ENCODE results near the gene TOR1AIP2.

GRCh38 chr1:179856296-179856695, 21.3 kb downstream of the TOR1AIP2 start:
- no peak for TF ChIP-seq CTCF (conservative IDR thresholded peaks at IDR 0.05; ENCODE audit: low read depth, low read length)
- TF ChIP-seq EZH2 (IDR thresholded peaks at IDR 0.05; ENCODE audit: borderline replicate concordance, low read depth, low read length, poor library complexity, severe bottlenecking), result no peak

All from A673 (cell line).